HG03280 (cell line): Measurements from ENCODE around the gene ADAMTS16.

Experiments
- ATAC-seq: cut with Tn5 transposase; IDR thresholded peaks from one replicate; pipeline ENCODE4 v1.9.1; 2021; ENCODE audit warnings: mild to moderate bottlenecking, moderate library complexity; ENCODE audit not compliant: unreplicated experiment

ADAMTS16 gene

GRCh38 chr5:5339257-5339656 lies 199.1 kb downstream of the ADAMTS16 start:
- no peak for ATAC-seq

GRCh38 chr5:5340206-5340729 lies 200.1 kb downstream of the ADAMTS16 start:
- ATAC-seq = no peak

- ATAC-seq = no peak
These were observed 201.6 kb downstream of the ADAMTS16 start for GRCh38 chr5:5341531-5342292.

GRCh38 chr5:5342784-5343183 lies 202.7 kb downstream of the ADAMTS16 start:
- ATAC-seq = no peak

GRCh38 chr5:5343568-5343967 lies 203.4 kb downstream of the ADAMTS16 start:
- ATAC-seq = no peak

- no peak for ATAC-seq
These were observed 204.0 kb downstream of the ADAMTS16 start for GRCh38 chr5:5344051-5344571.

GRCh38 chr5:5344606-5345005 lies 204.5 kb downstream of the ADAMTS16 start:
- ATAC-seq = no peak

GRCh38 chr5:5347442-5347841 lies 207.3 kb downstream of the ADAMTS16 start:
- no peak for ATAC-seq

- no peak for ATAC-seq
These were observed 208.0 kb downstream of the ADAMTS16 start for GRCh38 chr5:5348135-5348534.

- ATAC-seq = no peak
These were observed 208.4 kb downstream of the ADAMTS16 start for GRCh38 chr5:5348576-5348975.

- no peak for ATAC-seq
These were observed 210.0 kb downstream of the ADAMTS16 start for GRCh38 chr5:5350101-5350500.

- ATAC-seq = no peak
These were observed 211.3 kb downstream of the ADAMTS16 start for GRCh38 chr5:5351288-5351979.

- no peak for ATAC-seq
These were observed 212.5 kb downstream of the ADAMTS16 start for GRCh38 chr5:5352675-5353074.

- ATAC-seq = no peak
These were observed 213.6 kb downstream of the ADAMTS16 start for GRCh38 chr5:5353681-5354080.

GRCh38 chr5:5356765-5357164 lies 216.6 kb downstream of the ADAMTS16 start:
- ATAC-seq = no peak

GRCh38 chr5:5359618-5360017 lies 219.5 kb downstream of the ADAMTS16 start:
- ATAC-seq = no peak

- no peak for ATAC-seq
These were observed 220.3 kb downstream of the ADAMTS16 start for GRCh38 chr5:5360363-5360940.

- ATAC-seq = no peak
These were observed 220.9 kb downstream of the ADAMTS16 start for GRCh38 chr5:5360941-5361520.

- no peak for ATAC-seq
These were observed 222.9 kb downstream of the ADAMTS16 start for GRCh38 chr5:5363045-5363444.

GRCh38 chr5:5364932-5365331 lies 224.8 kb downstream of the ADAMTS16 start:
- ATAC-seq = no peak

- ATAC-seq = no peak
These were observed 227.6 kb downstream of the ADAMTS16 start for GRCh38 chr5:5367739-5368138.
